ENCODE measurements around the gene EYA3. TPM values are rescaled to one million over a fixed set of nuclear protein-coding genes. Genes with fewer than 3 reads are reported as not detected.
A peak's percentile ranks its signal among the peaks of the same experiment; 100 is the strongest.

EYA3 gene
- total and polyA plus RNA-seq, 2 donors (not counting 3 experiments of a cell fraction or from before 2014, with no cell fraction given): 12.7 to 33.0 TPM

GRCh38 chr1:27961646-27962221 is 126.7 kb downstream of the EYA3 start:
- FAIRE-seq (peak; percentile 68), DNase-seq (ENCODE audit: low read depth, low spot score) (no peak)
- Histone ChIP-seq H2AFZ (ENCODE audit: low read depth, low read length) (no peak overlapping the region), H3K79me2 (ENCODE audit: control insufficient read depth, insufficient read depth, low read length) (no peaks in the 10 kb centered on the region), H3K9me1 (replicated peaks; ENCODE audit: control insufficient read depth, extremely low read depth, insufficient read depth, low read length) (no peaks in the 10 kb centered on the region), H3K9me3 (replicated peaks; ENCODE audit: control insufficient read depth, insufficient read depth, low read length) (no peaks in the 10 kb centered on the region), H3K4me1 (ENCODE audit: control insufficient read depth, extremely low read depth, insufficient read depth, low read length) (peaks cover 18% of the 10 kb centered on the region), H3K4me2 (ENCODE audit: insufficient read depth, low read length) (no peak overlapping the region), H4K20me1 (replicated peaks; ENCODE audit: control insufficient read depth, extremely low read depth, insufficient read depth, low read length) (no peaks in the 10 kb centered on the region), H3K27me3 (ENCODE audit: control insufficient read depth in 2 of 2, insufficient read depth in 2 of 2, low read length in 2 of 2) (no peaks in the 10 kb centered on the region), H3K9ac (replicated peaks; ENCODE audit: extremely low read depth, insufficient read depth, low read length) (no peak overlapping the region), H3K4me3 (replicated peaks in 1 of 3; ENCODE audit: insufficient read depth in 1 of 3, low read depth in 1 of 3, low read length in 3 of 3) (no peak overlapping the region), H3K27ac (ENCODE audit: insufficient read depth, low read depth, low read length) (no peak overlapping the region), H3K36me3 (ENCODE audit: control insufficient read depth in 2 of 2, extremely low read depth in 1 of 2, insufficient read depth in 2 of 2, low read length in 2 of 2) (peaks cover 0 to 10% of the 10 kb centered on the region in 2 experiments)
- intact Hi-C loops (cut with micrococcal nuclease): no loop called here
- no peak for TF ChIP-seq EZH2 (IDR thresholded peaks at IDR 0.05; ENCODE audit: borderline replicate concordance, low read depth, low read length, severe bottlenecking)
- TF ChIP-seq FOS (IDR thresholded peaks at IDR 0.05; ENCODE audit: borderline replicate concordance, insufficient read depth, low read length): no peak
- no peak for TF ChIP-seq MAX (IDR thresholded peaks at IDR 0.05; ENCODE audit: insufficient read depth, insufficient read length)
- no peak for TF ChIP-seq GATA2 (IDR thresholded peaks at IDR 0.05; ENCODE audit: insufficient read depth, insufficient read length, low read depth, low read length)
- no peak for TF ChIP-seq POLR2A (IDR thresholded peaks at IDR 0.05; ENCODE audit: low read depth, low read length)
- no peak for TF ChIP-seq POLR2AphosphoS5 (IDR thresholded peaks at IDR 0.05; ENCODE audit: insufficient read depth, low read depth, low read length)
- no peak for TF ChIP-seq JUN (IDR thresholded peaks at IDR 0.05; ENCODE audit: borderline replicate concordance, insufficient read depth, insufficient read length, low read depth)
- TF ChIP-seq MYC (IDR thresholded peaks at IDR 0.05; ENCODE audit: low read depth, low read length): no peak
- no peak for TF ChIP-seq CTCF (IDR thresholded peaks at IDR 0.05; ENCODE audit: extremely low read depth in 1 of 2, insufficient read depth in 1 of 2, low read depth in 1 of 2, low read length in 2 of 2)
- dilution Hi-C loops (cut with MboI; ENCODE audit: extremely low pct_ligation_motif_present, low sequenced_read_pairs): no loop called here
- CTCF ChIA-PET: interaction anchor here (1.0 to 2.2 kb wide), 6 partner anchors 9 to 104 kb away, joined by 3 to 9 read pairs (median 4); no protein-coding TSS in a partner anchor
- POLR2A ChIA-PET: no interaction called here
- no TSS peak for BruUV-seq (replicated peaks)

All from endothelial cell of umbilical vein (primary cell).